B cell (primary cell): Measurements from ENCODE around the gene AK8. TPM values are rescaled to one million over a fixed set of nuclear protein-coding genes. Genes with fewer than 3 reads are reported as not detected.

ENCODE experiments used
- ATAC-seq: fragments of 200-7000 bp; cut with Tn5 transposase; one replicate; pipeline ENCODE4 v1.10.0; 2021; ENCODE audit warnings: low read depth, mild to moderate bottlenecking, moderate number of reproducible peaks, moderate library complexity
- CTCF ChIA-PET: fragments of 350-600 bp; sonication (Branson Sonifier 250); formaldehyde crosslinking; loops from one replicate; lab custom pipeline; 2021; ENCODE audit warnings: antibody characterized with exemption, inconsistent platforms; lab: Charles Lee
- POLR2A ChIA-PET: fragments of 350-600 bp; sonication (Branson Sonifier 250); formaldehyde crosslinking; loops from one replicate; lab custom pipeline; 2021; ENCODE audit warnings: antibody characterized with exemption; lab: Charles Lee
- DNase-seq: peaks from one replicate; pipeline ENCODE4 v3.0.0; 2013
- H2AFZ ChIP-seq: 2 replicates; pipeline ENCODE4 v1.6.1; 2012; ENCODE audit warnings: mild to moderate bottlenecking, low read depth, low read length; ENCODE audit not compliant: insufficient read depth, poor library complexity, severe bottlenecking
- H3K27ac ChIP-seq, 2 donors: 1 replicate in 1 of 2; 2 replicates in 1 of 2; pipeline ENCODE4 v1.5.1; 2012 to 2013; ENCODE audit warnings: low read length in 2 of 2, mild to moderate bottlenecking in 2 of 2, moderate library complexity in 1 of 2
- H3K27me3 ChIP-seq, 4 experiments: fragments of 200-600 bp in 1 of 4; sonication (generic) in 1 of 4; replicated peaks in 1 of 4; 1 replicate in 2 of 4; 2 replicates in 2 of 4; pipeline versions ENCODE4 v1.6.1 to v1.7.0; 2013 to 2016; ENCODE audit warnings: low read length in 3 of 4, mild to moderate bottlenecking in 2 of 4, mixed read lengths in 1 of 4, moderate library complexity in 1 of 4; ENCODE audit not compliant: insufficient read depth in 4 of 4, control insufficient read depth in 3 of 4; ENCODE audit errors: control extremely low read depth in 1 of 4
- H3K36me3 ChIP-seq, 2 experiments: replicated peaks in 1 of 2; 1 replicate in 1 of 2; 2 replicates in 1 of 2; pipeline versions ENCODE4 v1.6.1 to v1.7.1; 2013; ENCODE audit warnings: low read length in 1 of 2; ENCODE audit not compliant: insufficient read depth in 2 of 2, control insufficient read depth in 1 of 2; ENCODE audit errors: control extremely low read depth in 1 of 2, extremely low read depth in 1 of 2
- H3K4me1 ChIP-seq, 2 donors: fragments of 200-600 bp in 1 of 2; sonication (generic) in 1 of 2; 1 replicate in 1 of 2; 2 replicates in 1 of 2; pipeline versions ENCODE4 v1.5.1 to v1.6.1; 2013 to 2017; ENCODE audit warnings: low read length in 2 of 2; ENCODE audit not compliant: control insufficient read depth in 2 of 2, insufficient read depth in 2 of 2
- H3K4me2 ChIP-seq: replicated peaks from 2 replicates; pipeline ENCODE3; 2012; ENCODE audit warnings: mild to moderate bottlenecking, low read depth, low read length; ENCODE audit not compliant: poor library complexity, severe bottlenecking
- H3K4me3 ChIP-seq, 5 experiments: fragments of 200-600 bp in 1 of 5; sonication (generic) in 1 of 5; 1 replicate in 3 of 5; 2 replicates in 2 of 5; pipeline versions ENCODE4 v1.5.1 to v1.7.0; 2011 to 2016; ENCODE audit warnings: low read length in 4 of 5, mild to moderate bottlenecking in 4 of 5, low read depth in 2 of 5, control low read depth in 1 of 5, moderate library complexity in 1 of 5; ENCODE audit not compliant: insufficient read depth in 1 of 5; ENCODE audit errors: control extremely low read depth in 1 of 5, extremely low read depth in 1 of 5
- H3K79me2 ChIP-seq: fragments of 200-600 bp; sonication (generic); one replicate; pipeline ENCODE4 v1.6.0; 2016; ENCODE audit warnings: low read length; ENCODE audit not compliant: control insufficient read depth, insufficient read depth
- H3K9ac ChIP-seq: fragments of 200-600 bp; sonication (generic); 2 replicates; pipeline ENCODE4 v1.6.1; 2017; ENCODE audit warnings: mild to moderate bottlenecking, low read length, moderate library complexity
- H3K9me3 ChIP-seq, 3 donors: one replicate each; pipeline versions ENCODE4 v1.6.1 to v1.7.1; 2013; ENCODE audit warnings: low read length in 2 of 3; ENCODE audit not compliant: control insufficient read depth in 2 of 3, insufficient read depth in 1 of 3; ENCODE audit errors: control extremely low read depth in 1 of 3
- H4K20me1 ChIP-seq: 2 replicates; pipeline ENCODE4 v1.6.0; 2012; ENCODE audit warnings: mild to moderate bottlenecking, low read length; ENCODE audit not compliant: insufficient read depth, control insufficient read depth, poor library complexity, severe bottlenecking
- H3K27ac Mint-ChIP-seq: one replicate; pipeline ENCODE4 v1.8.0; 2021; ENCODE audit warnings: mixed read lengths
- H3K27me3 Mint-ChIP-seq: one replicate; pipeline ENCODE4 v1.8.0; 2021; ENCODE audit warnings: mixed read lengths
- H3K4me1 Mint-ChIP-seq: one replicate; pipeline ENCODE4 v1.8.0; 2021; ENCODE audit warnings: mixed read lengths
- H3K4me3 Mint-ChIP-seq: one replicate; pipeline ENCODE4 v1.8.0; 2021; ENCODE audit warnings: mixed read lengths
- H3K9me3 Mint-ChIP-seq: one replicate; pipeline ENCODE4 v1.8.0; 2022; ENCODE audit warnings: mixed read lengths; ENCODE audit not compliant: insufficient read depth
- CTCF ChIP-seq: fragments of 200-600 bp; IDR thresholded peaks from one replicate; pipeline ENCODE4 v1.8.0; 2022; ENCODE audit warnings: antibody characterized with exemption, mild to moderate bottlenecking
- EZH2 ChIP-seq: IDR thresholded peaks from 2 replicates; pipeline ENCODE4 v1.6.1; 2012; ENCODE audit warnings: borderline replicate concordance, low read depth, mild to moderate bottlenecking, moderate library complexity, low read length; ENCODE audit not compliant: insufficient read depth, poor library complexity, severe bottlenecking
- WGBS: methylation state at CpG from one replicate; pipeline ENCODE4 v1.1.5; 2013; ENCODE audit warnings: missing lambda C conversion rate; ENCODE audit not compliant: insufficient coverage; 5-methylcytosine and 5-hydroxymethylcytosine counted together
- intact Hi-C: fragments of 100-400 bp; cut with micrococcal nuclease; formaldehyde crosslinking; loops from one replicate; pipeline ENCODE4 v1.10.0; 2022
- polyA plus RNA-seq: library from polyadenylated mRNA; depleted of rRNA; stranded (reverse); fragments of >200 nt; gene quantifications from 2 replicates; pipeline ENCODE4 v1.2.3, GENCODE V29; 2012
- total RNA-seq, 2 donors: library from RNA; stranded (reverse); fragments of 120-200 nt in 1 of 2; gene quantifications; 1 replicate in 1 of 2; 2 replicates in 1 of 2; pipeline versions ENCODE4 v1.2.3 to v1.2.4, GENCODE V29; 2013 to 2022

The AK8 gene
- total and polyA plus RNA-seq, 2 donors (not counting 1 experiment from before 2014, with no cell fraction given) = 1.9 to 8.6 TPM

- no peak overlapping the region for H3K27ac ChIP-seq
- no peak overlapping the region for H3K4me3 Mint-ChIP-seq
- WGBS = 100% methylated on average over 4 of the region's 6 CpGs
- no peak overlapping the region for H3K4me2 ChIP-seq
- H3K4me1 Mint-ChIP-seq = peaks cover 10% of the 10 kb centered on the region
- H3K4me1 ChIP-seq = peaks cover 5 to 10% of the 10 kb centered on the region in 2 donors
- H3K27me3 ChIP-seq = peaks cover 0 to 10% (median under 1%) of the 10 kb centered on the region in 4 experiments
- H2AFZ ChIP-seq = no peak overlapping the region
- H3K4me3 ChIP-seq = no peak overlapping the region
- peaks cover 0 to 3% (median 0%) of the 10 kb centered on the region in 3 donors for H3K9me3 ChIP-seq
- H3K27ac Mint-ChIP-seq = no peak overlapping the region
- no peak for DNase-seq
- no peaks in the 10 kb centered on the region for H3K9me3 Mint-ChIP-seq
- ATAC-seq = no peak
- POLR2A ChIA-PET = no interaction called here
- peaks cover 30% of the 10 kb centered on the region for H3K27me3 Mint-ChIP-seq
- no peak overlapping the region for H3K9ac ChIP-seq
- no peaks in the 10 kb centered on the region for H3K36me3 ChIP-seq
- no peaks in the 10 kb centered on the region for H3K79me2 ChIP-seq
- intact Hi-C loops = no loop called here
- CTCF ChIA-PET = interaction anchor here (0.7 to 1.3 kb wide), 3 partner anchors 90 to 169 kb away, joined by 3 to 6 read pairs (median 4); no protein-coding TSS in a partner anchor
- H4K20me1 ChIP-seq = no peaks in the 10 kb centered on the region
- TF ChIP-seq CTCF (no peak), EZH2 (no peak)
Observed at GRCh38 chr9:132811985-132812384, 66.1 kb downstream of the AK8 start.

GRCh38 chr9:132810314-132810713 is 67.8 kb downstream of the AK8 start:
- ChIA-PET POLR2A (interaction anchor here (0.8 kb wide), 1 partner anchor 840 kb away, joined by 6 read pairs; no protein-coding TSS in a partner anchor), CTCF (no interaction called here)
- Histone ChIP-seq H3K9ac (no peak overlapping the region), H3K9me3 (peaks cover 0 to 3% (median 0%) of the 10 kb centered on the region in 3 donors), H3K36me3 (no peaks in the 10 kb centered on the region), H3K4me1 (peaks cover 5 to 12% of the 10 kb centered on the region in 2 donors), H3K79me2 (no peaks in the 10 kb centered on the region), H3K4me3 (no peak overlapping the region), H3K4me2 (no peak overlapping the region), H3K27me3 (peaks cover 0 to 8% (median 0%) of the 10 kb centered on the region in 4 experiments), H2AFZ (no peak overlapping the region), H3K27ac (no peak overlapping the region), H4K20me1 (no peaks in the 10 kb centered on the region)
- WGBS = no CpG with 5 or more reads among the region's 11 CpGs
- TF ChIP-seq CTCF (no peak), EZH2 (no peak)
- Mint-ChIP-seq H3K4me3 (no peak overlapping the region), H3K4me1 (peaks cover 10% of the 10 kb centered on the region), H3K27ac (no peak overlapping the region), H3K27me3 (peaks cover 30% of the 10 kb centered on the region), H3K9me3 (no peaks in the 10 kb centered on the region)
- intact Hi-C loops = no loop called here
- no peak for ATAC-seq
- DNase-seq = no peak
